GM19397 (cell line): ENCODE data around the gene APP.
"Not testable (repeated sequence)": the region's sequence is repeated elsewhere in the genome, so short reads cannot be mapped to it uniquely, and the experiment has no call there.

Experiments
- ATAC-seq: cut with Tn5 transposase; IDR thresholded peaks from one replicate; pipeline ENCODE4 v1.9.1; 2021; ENCODE audit warnings: mild to moderate bottlenecking, moderate library complexity; ENCODE audit not compliant: unreplicated experiment

The APP gene

GRCh38 chr21:26100573-26100972 lies 70.0 kb downstream of the APP start:
- no peak for ATAC-seq

GRCh38 chr21:26099610-26100219 lies 70.9 kb downstream of the APP start:
- no peak for ATAC-seq

GRCh38 chr21:26098772-26099397 lies 71.7 kb downstream of the APP start:
- no peak for ATAC-seq

GRCh38 chr21:26097475-26097874 lies 73.1 kb downstream of the APP start:
- ATAC-seq, result no peak

GRCh38 chr21:26096494-26097371 lies 73.8 kb downstream of the APP start:
- no peak for ATAC-seq

- no peak for ATAC-seq
These were observed 75.4 kb downstream of the APP start for GRCh38 chr21:26095131-26095530.

GRCh38 chr21:26093122-26093521 lies 77.4 kb downstream of the APP start:
- no peak for ATAC-seq

- no peak for ATAC-seq
These were observed 79.0 kb downstream of the APP start for GRCh38 chr21:26091480-26092018.

- no peak for ATAC-seq
These were observed 80.8 kb downstream of the APP start for GRCh38 chr21:26089730-26090129.

GRCh38 chr21:26087223-26087918 lies 83.2 kb downstream of the APP start:
- no peak for ATAC-seq

- no peak for ATAC-seq
These were observed 84.7 kb downstream of the APP start for GRCh38 chr21:26085882-26086281.

GRCh38 chr21:26085127-26085526 lies 85.4 kb downstream of the APP start:
- ATAC-seq, result no peak

- no peak for ATAC-seq
These were observed 88.0 kb downstream of the APP start for GRCh38 chr21:26082549-26082948.

GRCh38 chr21:26081175-26081760 lies 89.3 kb downstream of the APP start:
- not testable (repeated sequence) for ATAC-seq

- no peak for ATAC-seq
These were observed 90.4 kb downstream of the APP start for GRCh38 chr21:26080211-26080610.

- no peak for ATAC-seq
These were observed 91.2 kb downstream of the APP start for GRCh38 chr21:26079366-26079765.

- no peak for ATAC-seq
These were observed 93.0 kb downstream of the APP start for GRCh38 chr21:26077521-26077920.

GRCh38 chr21:26072666-26073615 lies 97.6 kb downstream of the APP start:
- ATAC-seq, result no peak

- ATAC-seq, result peak; percentile 51
These were observed 99.6 kb downstream of the APP start for GRCh38 chr21:26070822-26071425.
